ENCODE data around the gene PPFIA4. TPM values are rescaled to one million over a fixed set of nuclear protein-coding genes. Genes with fewer than 3 reads are reported as not detected.
A peak's percentile ranks its signal among the peaks of the same experiment; 100 is the strongest.

The PPFIA4 gene
- total RNA-seq, 1 donor = under 0.01 TPM

DNA sequence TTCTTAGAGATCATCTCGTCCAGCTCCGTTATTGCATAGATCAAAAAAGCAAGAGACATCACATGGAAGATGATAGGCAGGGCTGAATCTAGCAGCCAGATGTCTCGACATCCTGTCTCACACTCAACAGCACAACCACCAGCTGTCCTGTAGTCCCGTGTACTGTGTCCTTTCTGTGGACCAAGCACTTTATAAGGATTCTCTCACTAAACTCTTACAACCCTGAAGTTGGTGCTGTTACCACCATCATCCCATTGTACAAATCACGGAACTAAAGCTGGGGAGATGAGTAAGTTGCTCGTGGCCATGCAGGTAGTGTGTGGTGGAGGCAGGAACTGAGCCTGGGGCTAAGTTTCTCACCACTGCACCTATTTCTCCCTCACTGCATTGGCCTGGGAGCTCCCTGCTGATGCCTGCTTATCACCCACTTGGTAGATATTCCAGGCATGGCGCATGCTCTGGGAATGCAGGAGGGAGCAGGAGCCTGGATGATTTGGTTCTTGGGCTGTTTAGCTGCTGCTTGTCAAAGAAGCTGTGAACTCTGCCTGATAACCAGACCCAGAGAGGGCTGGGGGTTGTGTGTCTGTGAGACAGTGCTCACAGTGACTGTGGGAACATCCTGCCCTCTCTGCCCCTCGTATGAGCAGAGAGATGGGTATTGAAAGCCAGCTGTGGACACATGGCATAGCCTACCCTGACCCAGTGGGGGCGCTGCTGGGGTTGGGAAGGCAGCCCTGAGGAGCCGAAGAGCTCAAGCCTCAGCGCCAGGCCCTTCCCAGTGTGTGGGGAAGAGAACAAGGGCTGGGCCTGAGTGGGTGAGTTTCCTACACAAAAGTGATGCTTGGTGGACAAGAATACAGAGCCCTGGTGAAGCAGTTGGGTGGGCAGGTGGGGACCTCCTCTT lies 13.6 kb downstream of the PPFIA4 start:
- DNase-seq (ENCODE audit: low read depth in 2 of 3, low spot score in 2 of 3) = peak in 1 of 3 donors; percentile 25

DNA sequence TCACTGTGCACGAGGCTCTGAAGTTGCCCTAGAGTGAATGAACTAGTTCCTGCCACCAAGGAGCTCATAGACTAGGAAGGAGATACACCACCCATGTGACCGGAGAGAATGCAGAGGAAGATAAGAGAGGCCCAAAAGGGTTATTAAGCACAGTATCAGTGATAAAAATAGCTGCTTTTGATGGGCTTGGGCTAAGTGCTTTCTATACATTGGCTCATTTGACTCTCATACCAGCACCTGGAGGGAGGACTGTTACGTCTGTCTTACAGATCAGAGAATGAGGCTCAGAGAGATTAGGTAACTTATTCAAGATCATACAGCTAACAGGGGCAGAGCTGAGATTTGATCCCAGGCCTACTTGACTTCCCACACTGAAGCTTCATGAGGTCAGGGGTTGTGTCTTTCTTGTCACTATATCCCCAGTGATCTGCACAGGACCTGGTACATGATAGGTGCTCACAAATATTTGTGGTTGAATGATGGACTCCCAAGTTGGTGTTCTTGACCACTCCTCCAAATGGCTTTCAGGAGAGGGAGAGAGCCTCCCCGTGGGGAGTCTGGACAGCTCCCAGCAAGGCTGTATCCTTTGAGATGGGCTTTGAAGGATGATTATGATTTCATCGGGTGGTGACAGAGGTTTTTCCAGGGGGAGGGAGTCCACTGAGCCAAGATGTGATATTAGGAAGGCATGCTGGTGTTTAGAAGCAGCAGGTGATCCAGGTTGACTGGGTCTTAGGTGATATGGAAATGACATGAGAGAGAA lies 14.4 kb downstream of the PPFIA4 start:
- peak in 2 of 3 donors; percentile 42 to 79 for DNase-seq (ENCODE audit: low read depth in 2 of 3, low spot score in 2 of 3)

DNA sequence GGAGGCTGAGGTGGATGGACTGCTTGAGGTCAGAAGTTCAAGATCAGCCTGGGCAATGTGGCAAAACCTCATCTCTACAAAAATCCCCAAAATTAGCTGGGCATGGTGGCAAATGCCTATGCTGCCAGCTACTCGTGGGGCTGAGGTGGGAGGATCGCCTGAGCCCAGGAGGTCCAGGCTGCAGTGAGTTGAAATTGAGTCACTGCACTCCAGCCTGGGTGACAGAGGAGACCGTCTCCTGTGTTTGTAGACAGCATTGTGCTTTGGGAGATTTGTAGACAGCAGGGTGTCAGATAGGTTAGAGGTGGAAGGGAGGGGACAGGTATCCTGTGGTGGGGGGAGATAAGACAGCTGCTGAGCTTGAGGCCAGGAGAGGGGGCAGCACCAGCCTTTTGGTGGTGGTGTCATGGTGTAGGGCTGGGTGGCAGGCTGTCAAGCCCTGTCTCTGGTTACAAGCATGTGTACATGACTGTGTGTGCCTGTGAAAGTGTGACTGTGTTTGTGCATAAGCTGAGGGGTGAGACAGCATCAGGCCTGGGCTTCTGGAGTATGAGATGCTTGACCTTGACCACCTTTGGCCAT lies 15.2 kb downstream of the PPFIA4 start:
- no peak for DNase-seq (ENCODE audit: low read depth in 2 of 3, low spot score in 2 of 3)

DNA sequence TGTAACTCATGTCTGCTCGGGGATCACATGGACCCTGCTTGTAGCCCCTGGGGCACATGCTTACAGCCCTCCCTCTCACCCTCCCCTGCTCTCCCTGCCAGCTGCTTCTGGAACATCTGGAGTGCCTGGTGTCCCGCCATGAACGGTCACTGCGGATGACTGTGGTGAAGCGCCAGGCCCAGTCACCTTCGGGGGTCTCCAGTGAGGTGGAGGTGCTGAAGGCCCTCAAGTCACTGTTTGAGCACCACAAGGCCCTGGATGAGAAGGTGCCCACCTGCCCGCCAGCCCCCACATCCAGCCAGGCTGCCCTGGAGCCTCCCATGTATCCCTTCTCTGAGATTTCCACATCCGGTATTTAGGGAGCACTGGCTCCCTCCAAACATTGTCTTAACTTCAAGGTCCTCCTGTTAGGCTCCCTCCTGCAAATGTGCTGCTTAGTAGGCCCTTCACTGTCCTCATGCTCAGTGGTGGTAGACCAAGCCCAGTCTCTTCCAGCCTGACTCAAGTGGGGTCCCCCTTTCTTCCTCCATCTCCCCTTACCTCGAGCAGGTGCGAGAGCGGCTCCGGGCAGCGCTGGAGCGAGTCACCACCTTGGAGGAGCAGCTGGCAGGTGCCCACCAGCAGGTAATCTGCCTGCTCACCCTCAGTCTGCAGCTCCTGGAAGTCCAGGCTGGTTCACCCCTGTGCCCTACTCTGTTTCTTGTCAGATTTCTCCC lies 17.7 kb downstream of the PPFIA4 start:
- no peak for DNase-seq (ENCODE audit: low read depth in 2 of 3, low spot score in 2 of 3)

DNA sequence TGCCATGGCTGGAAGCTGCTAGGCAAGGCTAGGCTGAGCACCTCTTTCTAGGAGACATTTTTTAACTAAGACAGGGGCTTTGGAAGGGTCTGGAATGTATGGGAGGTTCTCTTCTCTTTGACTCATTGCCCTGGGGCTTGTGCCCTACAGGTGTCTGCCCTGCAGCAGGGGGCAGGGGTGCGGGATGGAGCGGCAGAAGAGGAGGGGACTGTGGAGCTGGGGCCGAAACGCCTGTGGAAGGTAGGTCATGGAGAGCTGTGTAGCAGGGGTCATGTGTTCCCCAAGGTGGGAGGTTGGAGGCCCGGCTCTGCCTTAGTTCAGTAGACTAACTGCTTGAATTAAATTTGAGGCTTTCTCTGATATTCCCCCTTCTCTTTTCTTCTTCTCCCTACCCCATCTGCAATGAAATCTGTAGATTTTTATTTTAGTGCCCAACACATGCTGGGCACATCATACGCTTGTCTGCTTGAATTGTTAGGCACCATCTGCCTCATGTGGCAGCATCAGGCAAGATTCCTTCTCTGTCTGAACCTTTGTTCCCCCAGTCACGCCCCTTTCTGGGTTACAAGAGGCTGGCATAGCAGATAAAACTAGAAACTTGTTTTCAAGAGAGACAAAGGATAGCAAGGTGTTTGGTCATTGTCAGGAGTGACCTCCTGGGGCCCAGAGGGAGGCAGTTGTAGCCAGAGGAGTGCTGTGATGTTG lies 18.4 kb downstream of the PPFIA4 start:
- DNase-seq (ENCODE audit: low read depth in 2 of 3, low spot score in 2 of 3) = no peak

DNA sequence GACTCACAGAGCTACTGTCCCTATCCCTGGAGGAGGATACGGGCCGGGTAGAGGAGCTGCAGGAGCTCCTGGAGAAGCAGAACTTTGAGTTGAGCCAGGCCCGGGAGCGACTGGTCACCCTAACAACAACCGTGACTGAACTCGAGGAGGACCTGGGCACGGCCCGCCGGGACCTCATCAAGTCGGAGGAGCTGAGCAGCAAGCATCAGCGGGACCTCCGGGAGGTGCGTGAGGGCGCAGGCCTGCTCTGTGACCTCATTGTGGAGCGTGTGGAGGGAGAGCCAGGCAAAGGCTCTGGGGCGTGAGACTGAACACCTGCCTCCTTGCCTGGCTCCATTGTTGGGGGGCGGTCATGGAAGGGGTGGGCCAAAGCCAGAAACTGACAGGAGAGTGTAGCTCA lies 19.0 kb downstream of the PPFIA4 start:
- DNase-seq (ENCODE audit: low read depth in 2 of 3, low spot score in 2 of 3) = no peak

DNA sequence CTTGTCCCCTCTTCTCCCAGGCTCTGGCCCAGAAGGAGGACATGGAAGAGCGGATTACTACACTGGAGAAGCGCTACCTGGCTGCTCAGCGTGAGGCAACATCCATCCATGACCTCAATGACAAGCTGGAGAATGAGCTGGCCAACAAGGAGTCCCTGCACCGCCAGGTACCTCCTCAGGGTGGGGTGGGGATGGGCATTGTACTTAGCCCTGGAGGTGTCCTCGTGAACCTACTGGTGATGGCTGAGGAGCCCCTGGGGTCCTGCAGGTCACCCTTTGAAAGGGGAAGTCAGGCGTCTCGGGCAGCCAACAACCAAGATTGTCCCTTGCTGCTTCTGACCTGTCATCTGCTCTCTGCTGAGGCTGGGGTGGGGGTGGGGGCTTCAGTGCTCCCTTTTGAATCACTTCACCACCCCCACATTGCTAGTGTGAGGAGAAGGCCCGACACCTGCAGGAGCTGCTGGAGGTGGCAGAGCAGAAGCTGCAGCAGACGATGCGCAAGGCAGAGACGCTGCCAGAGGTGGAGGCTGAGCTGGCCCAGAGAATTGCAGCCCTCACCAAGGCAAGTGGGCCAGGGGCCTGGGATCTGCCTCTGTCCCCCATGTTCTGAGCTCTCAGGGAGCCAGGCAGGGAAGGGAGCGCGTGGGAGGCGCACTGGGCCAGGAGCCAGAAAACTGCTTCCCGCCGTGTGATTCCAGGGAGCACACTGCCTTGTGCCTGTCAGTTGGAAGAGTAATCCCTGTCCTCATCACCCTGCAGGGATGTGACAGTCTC lies 19.7 kb downstream of the PPFIA4 start:
- DNase-seq (ENCODE audit: low read depth in 2 of 3, low spot score in 2 of 3) = no peak

DNA sequence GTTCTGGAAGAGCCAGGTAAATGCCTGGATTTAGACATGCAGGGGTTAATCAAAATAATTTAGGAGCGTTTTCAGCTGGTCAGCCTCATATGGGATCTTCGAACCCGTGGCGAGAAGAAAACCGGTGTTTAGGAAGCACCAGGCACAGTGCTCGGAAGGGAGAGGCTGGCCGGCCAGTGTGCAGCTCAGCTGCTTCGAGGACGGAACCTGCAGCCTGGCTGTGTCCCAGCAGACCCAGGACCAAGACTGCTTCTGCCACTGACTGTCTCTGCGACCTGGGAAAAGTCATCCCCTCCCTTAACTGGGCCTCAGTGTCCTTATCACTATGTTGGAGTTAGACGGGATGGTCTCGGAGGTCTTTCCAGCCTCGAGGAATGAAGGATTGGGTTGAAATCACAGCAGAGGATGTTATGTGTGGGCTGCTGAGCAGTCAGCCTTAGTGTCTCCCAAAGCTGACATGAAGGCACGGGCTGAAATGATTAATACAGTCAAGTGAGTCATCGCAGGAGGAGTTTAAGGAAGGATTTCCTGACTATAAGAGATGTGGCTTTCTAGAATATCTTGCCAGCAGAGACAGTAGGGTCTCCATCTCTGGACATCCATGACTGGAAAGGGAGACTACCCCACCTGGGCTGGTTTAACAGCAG lies 20.8 kb downstream of the PPFIA4 start:
- peak in 1 of 3 donors; percentile 28 for DNase-seq (ENCODE audit: low read depth in 2 of 3, low spot score in 2 of 3)

DNA sequence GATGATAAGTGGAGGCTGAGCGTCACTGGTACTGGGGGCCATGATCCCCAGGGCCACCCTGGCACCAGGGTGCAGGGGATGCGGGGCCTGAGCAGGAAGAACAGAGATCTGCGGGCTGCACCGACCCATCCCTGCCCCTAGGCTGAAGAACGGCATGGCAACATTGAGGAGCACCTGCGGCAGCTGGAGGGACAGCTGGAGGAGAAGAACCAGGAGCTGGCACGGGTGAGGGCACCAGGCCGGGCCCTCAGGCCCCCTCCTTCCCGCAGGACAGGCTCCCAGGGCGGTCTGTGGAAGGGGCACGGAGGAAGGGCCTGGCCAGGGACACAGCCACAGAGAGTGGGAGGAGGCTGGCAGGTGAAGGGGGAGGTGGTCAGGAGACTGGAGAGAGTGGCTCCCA lies 21.8 kb downstream of the PPFIA4 start:
- DNase-seq (ENCODE audit: low read depth in 2 of 3, low spot score in 2 of 3) = no peak

DNA sequence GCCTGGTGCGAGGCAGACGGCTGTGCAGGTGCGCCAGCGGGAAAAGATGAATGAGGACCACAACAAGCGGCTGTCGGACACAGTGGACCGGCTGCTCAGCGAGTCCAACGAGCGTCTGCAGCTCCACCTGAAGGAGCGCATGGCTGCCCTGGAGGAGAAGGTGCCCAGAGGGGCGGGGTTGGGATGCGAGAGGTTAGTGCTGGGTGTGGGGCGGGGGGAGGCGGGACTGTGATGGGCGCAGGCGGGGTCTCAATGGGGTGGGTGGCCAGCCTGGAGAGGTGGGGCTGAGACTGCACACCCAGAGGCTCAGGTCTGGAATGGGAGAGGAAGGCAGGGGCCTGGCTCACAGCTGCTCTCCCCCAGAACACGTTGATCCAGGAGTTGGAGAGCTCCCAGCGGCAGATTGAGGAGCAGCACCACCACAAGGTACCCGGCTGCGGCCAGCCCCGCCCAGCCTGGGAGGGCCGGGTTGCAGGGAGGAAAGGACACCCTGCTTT lies 22.3 kb downstream of the PPFIA4 start:
- DNase-seq (ENCODE audit: low read depth in 2 of 3, low spot score in 2 of 3) = no peak

DNA sequence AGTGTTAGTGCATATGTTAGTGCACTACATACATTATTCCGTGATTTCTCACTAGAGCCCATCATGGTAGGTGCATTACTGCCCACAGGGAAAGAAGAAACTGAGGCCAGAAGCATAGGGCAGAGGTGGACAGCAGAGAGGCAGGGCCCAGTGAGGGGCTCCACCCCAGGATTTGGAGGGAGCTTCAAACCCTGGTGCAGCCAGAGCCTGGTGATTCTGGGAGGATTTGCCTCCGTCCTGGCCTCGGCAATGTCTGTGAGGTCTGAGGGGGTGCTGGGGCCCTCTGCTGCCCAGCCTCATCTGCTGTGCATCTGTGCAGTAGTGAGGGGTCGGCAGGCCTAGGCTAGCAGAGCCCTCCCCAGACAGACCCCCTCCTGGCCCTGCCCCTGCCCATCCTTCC lies 22.8 kb downstream of the PPFIA4 start:
- no peak for DNase-seq (ENCODE audit: low read depth in 2 of 3, low spot score in 2 of 3)

DNA sequence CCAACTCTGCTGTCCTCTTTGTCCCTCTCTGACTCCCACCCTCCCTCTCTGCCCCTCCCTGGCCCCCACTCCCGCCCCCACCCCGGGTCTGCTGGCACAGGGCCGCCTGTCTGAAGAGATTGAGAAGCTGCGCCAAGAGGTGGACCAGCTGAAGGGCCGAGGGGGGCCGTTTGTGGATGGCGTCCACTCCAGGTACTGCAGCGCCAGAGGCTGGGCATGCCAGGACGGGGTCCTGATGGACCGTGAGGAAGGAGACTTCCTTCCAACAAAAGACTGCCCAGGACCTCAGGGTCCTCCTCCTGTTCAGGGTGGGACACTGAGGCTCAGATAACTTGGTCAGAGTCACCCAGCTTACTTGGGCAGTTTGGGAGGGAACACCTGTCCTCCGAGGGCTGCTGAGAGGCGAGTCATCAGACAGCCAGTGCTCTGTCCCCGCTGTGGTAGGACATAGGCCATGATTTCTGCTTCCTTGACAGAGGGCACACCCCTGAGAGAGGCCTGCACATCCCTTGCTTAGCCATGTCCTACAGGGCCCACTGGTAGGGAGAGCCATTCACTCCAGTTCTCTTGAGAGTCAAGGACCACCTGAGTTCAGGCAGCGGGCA lies 23.4 kb downstream of the PPFIA4 start:
- DNase-seq (ENCODE audit: low read depth in 2 of 3, low spot score in 2 of 3) = no peak

DNA sequence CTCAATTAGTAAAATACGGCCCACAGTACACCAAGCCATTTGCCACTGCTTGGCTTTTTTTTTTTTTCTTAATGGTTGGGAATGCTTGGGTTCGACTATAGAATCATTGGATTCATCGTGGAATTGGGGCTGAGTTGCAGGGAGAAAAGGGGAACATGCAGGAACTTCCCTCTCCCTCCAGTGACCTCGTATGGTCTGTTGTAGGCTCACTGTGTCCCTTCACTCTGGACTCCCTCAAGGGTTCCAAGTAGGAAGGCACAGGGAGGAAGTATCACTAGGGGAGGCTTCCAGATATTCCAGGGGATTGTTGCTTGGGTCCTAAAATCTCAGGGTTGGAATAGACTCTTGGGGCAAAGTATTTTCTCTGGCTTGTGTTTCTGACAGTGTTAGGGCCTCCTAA lies 24.5 kb downstream of the PPFIA4 start:
- DNase-seq (ENCODE audit: low read depth in 2 of 3, low spot score in 2 of 3) = no peak

DNA sequence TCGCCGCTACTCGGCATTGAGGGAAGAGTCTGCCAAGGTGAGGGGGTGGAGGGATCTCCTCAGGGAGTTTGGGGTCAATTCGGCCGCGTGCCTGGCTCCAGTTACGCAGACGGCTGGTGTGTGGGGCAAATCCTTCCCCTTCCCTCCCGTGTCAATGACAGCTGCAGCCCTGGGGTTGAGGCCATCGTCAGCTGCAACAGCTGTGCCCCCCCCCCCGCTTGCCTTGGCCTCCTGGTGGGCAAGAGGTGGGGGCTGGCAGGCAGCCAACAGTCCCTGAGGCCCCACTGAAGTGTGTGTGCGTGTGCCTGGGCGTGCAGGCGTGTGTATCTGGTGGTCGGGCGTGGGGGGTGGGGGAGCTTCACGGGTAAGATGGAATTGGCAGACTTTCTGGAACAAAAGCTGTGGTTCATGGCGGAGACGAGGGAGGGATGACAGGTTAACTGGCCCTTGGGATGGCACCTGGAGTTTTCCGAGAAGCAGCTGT lies 25.6 kb downstream of the PPFIA4 start:
- peak in 1 of 3 donors; percentile 53 for DNase-seq (ENCODE audit: low read depth in 2 of 3, low spot score in 2 of 3)

DNA sequence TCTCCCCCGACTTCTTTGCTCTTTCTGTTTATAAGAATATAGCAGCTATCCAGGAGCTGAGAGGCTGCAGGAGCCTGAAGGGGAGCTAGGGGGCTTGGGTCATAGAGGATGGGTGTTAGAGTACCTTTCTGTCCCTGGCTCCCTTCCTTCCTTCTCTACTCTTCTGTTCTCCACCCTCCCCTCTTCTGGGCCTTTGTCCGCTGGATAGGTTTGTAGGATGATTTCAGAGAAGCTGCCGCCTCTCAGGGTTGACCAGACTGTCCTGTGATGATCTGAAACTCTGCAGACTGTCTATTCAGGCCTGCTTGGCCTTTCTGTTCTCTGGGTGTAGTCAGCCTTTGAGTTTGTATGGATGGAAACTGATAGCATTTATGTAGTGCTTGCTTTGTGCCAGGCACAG lies 26.3 kb downstream of the PPFIA4 start:
- DNase-seq (ENCODE audit: low read depth in 2 of 3, low spot score in 2 of 3) = no peak

DNA sequence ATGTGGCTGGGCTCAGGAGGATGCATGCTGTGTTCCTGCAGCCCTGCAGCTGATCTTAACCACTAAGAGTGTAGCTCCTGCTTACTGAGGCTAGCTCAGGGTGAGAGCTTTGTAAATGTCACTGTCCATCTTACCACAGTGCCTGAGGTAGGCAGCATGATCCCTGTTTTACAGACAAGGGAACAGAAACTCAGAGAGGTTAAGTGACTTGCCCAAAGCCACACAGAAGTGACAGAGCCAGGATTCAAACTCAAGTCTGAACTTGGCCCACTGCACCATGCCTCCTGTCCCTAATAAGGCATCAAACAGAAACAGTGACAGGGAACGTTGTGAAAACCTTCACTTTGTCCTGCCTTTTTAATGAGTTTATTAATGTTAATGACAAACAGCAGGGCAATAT lies 27.9 kb downstream of the PPFIA4 start:
- no peak for DNase-seq (ENCODE audit: low read depth in 2 of 3, low spot score in 2 of 3)

DNA sequence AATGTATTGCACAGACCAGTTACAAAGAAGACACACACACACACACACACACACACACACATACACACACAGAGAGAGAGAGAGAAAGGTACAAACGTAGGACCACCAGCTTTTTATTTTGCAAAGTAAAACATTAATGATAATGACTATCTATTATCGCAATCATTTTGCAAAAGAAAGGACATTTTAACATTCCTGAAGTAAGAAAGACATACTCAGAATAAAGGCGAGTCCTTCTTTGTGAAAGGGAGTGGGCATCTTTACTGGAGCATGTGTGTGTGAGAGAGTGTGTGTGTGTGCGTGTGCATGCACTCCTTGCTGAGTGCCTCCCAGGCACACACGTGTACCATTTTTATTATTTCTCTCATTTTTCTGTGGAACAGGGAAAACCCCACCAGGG lies 28.4 kb downstream of the PPFIA4 start:
- DNase-seq (ENCODE audit: low read depth in 2 of 3, low spot score in 2 of 3) = no peak

DNA sequence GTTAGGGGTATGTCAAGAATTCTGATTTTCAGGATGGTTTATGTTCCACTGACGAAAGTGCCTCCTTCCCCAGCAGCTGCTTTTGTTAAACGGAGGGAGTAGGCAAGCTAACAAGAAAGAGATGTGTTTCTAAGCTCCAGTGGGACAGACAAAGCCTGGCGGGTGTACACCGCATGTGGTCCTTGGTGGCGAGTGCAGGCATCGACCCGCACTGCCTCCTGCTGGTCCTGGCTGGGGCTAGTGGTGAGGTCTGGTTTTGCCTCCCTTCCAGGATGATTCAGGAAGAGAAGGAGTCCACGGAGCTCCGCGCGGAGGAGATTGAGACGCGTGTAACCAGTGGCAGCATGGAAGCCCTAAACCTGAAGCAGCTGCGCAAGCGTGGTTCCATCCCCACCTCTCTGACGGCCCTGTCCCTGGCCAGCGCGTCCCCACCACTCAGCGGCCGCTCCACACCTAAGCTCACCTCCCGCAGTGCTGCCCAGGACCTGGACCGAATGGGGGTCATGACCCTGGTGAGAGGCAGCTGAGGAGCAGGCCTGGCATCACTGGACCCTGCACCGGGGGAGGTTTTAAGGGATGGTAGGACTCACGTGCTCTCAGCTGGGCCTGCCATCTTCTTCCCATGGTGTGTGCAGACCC lies 29.0 kb downstream of the PPFIA4 start:
- no peak for DNase-seq (ENCODE audit: low read depth in 2 of 3, low spot score in 2 of 3)
